Activated naive CD8-positive, alpha-beta T cell treated with anti-CD3 and anti-CD28 coated beads, Interleukin-2, amount 50 U/mL, for 24 hours (primary cell): Measurements from ENCODE around the gene RFXAP.
"Not testable (repeated sequence)": the region's sequence is repeated elsewhere in the genome, so short reads cannot be mapped to it uniquely, and the experiment has no call there.

ENCODE experiments used
- ATAC-seq: fragments of 150-1000 bp; cut with Tn5 transposase; one replicate; pipeline ENCODE4 v1.10.0; 2021
- DNase-seq: peaks from one replicate; pipeline ENCODE4 v3.0.0; 2021
- H3K27ac Mint-ChIP-seq: one replicate; pipeline ENCODE4 v1.8.0; 2021; ENCODE audit warnings: mild to moderate bottlenecking, mixed read lengths
- H3K27me3 Mint-ChIP-seq: one replicate; pipeline ENCODE4 v1.8.0; 2021; ENCODE audit warnings: mixed read lengths
- H3K36me3 Mint-ChIP-seq: one replicate; pipeline ENCODE4 v1.8.0; 2021; ENCODE audit warnings: low read depth, mixed read lengths
- H3K4me1 Mint-ChIP-seq: one replicate; pipeline ENCODE4 v1.8.0; 2021; ENCODE audit warnings: mixed read lengths
- H3K4me3 Mint-ChIP-seq: one replicate; pipeline ENCODE4 v1.8.0; 2021; ENCODE audit warnings: mild to moderate bottlenecking, moderate library complexity, mixed read lengths
- H3K9me3 Mint-ChIP-seq: one replicate; pipeline ENCODE4 v1.8.0; 2021; ENCODE audit warnings: mixed read lengths

Gene RFXAP, protein sequence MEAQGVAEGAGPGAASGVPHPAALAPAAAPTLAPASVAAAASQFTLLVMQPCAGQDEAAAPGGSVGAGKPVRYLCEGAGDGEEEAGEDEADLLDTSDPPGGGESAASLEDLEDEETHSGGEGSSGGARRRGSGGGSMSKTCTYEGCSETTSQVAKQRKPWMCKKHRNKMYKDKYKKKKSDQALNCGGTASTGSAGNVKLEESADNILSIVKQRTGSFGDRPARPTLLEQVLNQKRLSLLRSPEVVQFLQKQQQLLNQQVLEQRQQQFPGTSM

DNA sequence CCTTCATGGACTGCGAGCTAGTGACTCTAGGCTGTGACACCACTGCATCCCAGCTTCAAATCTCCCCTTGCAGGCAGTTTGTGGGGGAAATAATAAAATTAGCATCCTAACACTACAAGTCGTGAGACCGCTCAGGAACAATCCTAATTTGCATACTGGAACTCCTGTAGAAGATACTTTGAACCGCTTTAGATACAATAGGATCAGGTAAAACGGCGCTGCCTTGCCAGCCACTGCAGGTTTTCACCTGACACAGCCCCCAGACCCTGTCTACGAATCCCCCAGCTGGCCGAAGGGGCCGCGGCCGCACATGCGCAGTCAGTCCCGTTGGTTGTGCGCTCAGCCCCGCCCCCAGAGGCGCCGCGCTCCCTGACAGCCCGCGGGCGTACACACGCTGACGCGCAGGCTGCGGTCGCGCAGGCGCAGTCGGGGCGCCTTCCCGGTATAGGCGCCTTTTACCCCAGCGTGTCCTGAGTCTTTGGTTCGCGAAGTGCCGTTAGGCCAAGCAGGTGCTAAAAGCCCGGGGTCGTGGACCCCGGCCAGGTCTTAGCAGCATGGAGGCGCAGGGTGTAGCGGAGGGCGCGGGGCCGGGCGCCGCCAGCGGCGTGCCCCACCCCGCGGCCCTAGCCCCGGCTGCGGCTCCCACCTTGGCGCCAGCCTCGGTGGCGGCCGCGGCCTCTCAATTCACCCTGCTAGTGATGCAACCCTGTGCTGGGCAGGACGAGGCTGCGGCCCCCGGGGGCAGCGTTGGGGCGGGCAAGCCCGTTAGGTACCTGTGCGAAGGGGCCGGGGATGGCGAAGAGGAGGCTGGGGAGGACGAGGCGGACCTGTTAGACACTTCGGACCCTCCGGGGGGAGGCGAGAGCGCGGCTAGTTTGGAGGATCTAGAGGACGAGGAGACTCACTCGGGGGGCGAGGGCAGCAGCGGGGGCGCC is at the start of gene RFXAP:
Gene RFXAP, plus strand, starts transcription at position 419 of the 935 bp plus-strand sequence. Its CDS starts 136 bp downstream, at position 555.
- H3K4me1 Mint-ChIP-seq, result peaks cover 48% of the 10 kb centered on the region
- peaks cover 8% of the 10 kb centered on the region for H3K36me3 Mint-ChIP-seq
- H3K9me3 Mint-ChIP-seq, result no peaks in the 10 kb centered on the region
- H3K27me3 Mint-ChIP-seq, result peaks cover 4% of the 10 kb centered on the region
- H3K27ac Mint-ChIP-seq, result peak within 1 kb of the TSS; percentile 92
- H3K4me3 Mint-ChIP-seq, result peak within 1 kb of the TSS; percentile 90
- DNase-seq (peak; percentile 94), ATAC-seq (peak; percentile 92)

DNA sequence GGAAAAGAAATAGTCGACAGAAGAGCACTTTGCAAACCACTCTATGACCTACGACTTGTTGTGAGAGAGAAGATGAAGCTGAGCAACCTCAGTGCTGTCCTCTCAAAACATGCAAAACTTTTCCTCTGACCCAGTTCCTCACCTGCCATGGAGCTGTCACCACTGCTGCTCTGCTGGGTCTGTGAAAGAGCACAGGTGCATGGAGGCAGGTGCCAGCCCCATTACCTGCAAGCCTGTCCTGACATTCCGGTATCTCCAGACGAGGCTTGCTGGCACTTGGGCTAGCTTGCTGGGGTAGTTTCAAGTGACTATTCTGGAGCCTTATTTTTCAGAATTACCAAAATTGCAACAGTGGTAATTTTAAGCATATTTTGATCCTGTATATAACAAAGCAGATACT is 49.5 kb upstream of the RFXAP start:
- no peak overlapping the region for H3K27ac Mint-ChIP-seq
- DNase-seq (no peak), ATAC-seq (no peak)
- peaks cover 14% of the 10 kb centered on the region for H3K9me3 Mint-ChIP-seq
- no peaks in the 10 kb centered on the region for H3K36me3 Mint-ChIP-seq
- H3K4me3 Mint-ChIP-seq, result no peak overlapping the region
- H3K27me3 Mint-ChIP-seq, result peaks cover 18% of the 10 kb centered on the region
- no peaks in the 10 kb centered on the region for H3K4me1 Mint-ChIP-seq

DNA sequence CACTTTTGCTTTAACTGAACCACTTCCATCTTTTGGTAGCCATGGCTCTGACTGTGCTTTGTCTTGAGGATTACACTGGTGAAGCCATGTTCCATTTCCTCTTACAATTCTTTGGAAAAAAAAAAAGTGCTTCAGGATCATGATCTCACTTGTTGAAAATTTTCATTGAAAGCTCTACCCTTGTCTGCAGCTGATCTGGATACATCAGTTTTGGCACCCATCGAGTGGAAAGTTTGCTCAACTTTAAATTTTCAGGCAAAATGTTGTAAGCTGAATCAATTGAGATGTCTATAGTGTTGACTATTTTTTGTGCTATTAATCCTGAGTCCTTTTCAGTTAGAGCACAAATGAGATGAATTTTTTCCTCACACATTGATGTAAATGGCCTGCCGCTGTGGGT is 48.3 kb upstream of the RFXAP start:
- ATAC-seq, result no peak
- peaks cover 22% of the 10 kb centered on the region for H3K27me3 Mint-ChIP-seq
- peaks cover 14% of the 10 kb centered on the region for H3K9me3 Mint-ChIP-seq
- no peaks in the 10 kb centered on the region for H3K36me3 Mint-ChIP-seq
- no peak overlapping the region for H3K27ac Mint-ChIP-seq
- no peak overlapping the region for H3K4me3 Mint-ChIP-seq
- no peaks in the 10 kb centered on the region for H3K4me1 Mint-ChIP-seq
- no peak for DNase-seq

DNA sequence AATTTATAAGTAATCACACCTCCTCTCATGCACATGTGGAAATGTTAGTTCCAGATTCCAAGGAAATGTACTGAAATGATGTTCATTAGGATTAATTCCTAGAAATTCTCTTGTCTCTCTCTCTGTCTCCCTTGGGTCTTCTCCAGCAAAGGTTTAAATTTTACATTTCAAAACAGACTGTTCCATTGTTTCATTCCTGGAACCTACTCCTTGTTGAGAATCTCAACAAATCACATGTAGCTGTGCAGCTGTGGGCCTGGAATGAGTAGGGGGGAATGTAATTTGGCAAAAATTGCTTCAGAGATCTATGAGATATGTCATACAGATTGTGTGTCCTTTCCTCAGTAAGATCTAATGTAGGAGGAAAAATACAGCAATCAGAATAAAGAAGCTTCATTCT is 46.2 kb upstream of the RFXAP start:
- ATAC-seq, result no peak

DNA sequence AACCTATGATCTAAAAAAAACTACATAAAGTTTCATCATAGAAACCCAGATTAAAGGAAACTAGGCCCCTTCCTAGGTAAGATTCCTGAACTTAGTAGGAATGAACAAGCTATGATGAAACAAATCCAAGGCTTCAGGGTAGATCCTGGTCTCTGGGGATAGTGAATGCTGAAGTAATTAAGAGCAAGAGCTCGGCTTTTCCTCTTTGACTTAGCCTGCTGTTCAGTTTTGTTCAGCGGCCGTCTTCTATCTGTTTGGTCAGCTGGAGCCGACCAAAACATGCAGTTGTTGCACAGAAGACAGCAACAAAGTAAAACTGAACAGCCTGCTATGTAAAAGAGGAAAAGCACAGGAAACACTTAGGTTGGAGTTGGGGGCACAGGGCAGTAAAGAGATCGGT is 44.1 kb upstream of the RFXAP start:
- DNase-seq, result no peak
- Mint-ChIP-seq H3K27me3 (peaks cover 20% of the 10 kb centered on the region), H3K27ac (no peak overlapping the region), H3K36me3 (no peaks in the 10 kb centered on the region), H3K4me1 (no peaks in the 10 kb centered on the region), H3K9me3 (no peaks in the 10 kb centered on the region), H3K4me3 (no peak overlapping the region)
- ATAC-seq, result no peak

More for the DNA sequence above, 46.2 kb upstream of the RFXAP start:
- Mint-ChIP-seq H3K9me3 (no peaks in the 10 kb centered on the region), H3K36me3 (no peaks in the 10 kb centered on the region), H3K27me3 (peaks cover 23% of the 10 kb centered on the region), H3K27ac (no peak overlapping the region), H3K4me1 (no peaks in the 10 kb centered on the region), H3K4me3 (no peak overlapping the region)
- DNase-seq, result no peak

DNA sequence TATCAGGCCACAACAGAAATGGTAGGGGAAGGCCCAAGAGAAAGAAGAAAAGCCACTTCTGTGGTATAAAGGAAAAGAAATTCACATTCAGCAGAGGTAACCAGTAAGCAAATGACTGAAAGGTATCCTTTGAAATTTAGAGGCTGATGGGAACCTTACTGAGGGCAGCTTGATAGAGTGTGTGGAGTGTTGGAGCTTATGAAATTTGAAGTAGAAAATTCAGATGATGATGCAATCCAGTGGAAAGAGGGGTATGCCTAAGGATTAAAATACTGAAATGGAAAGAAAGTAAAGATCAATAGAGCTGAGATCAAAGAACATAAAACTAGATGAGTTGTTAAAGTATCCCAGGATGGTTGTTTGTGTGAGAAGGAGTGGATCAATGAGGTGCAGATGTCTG is 42.8 kb upstream of the RFXAP start:
- no peak overlapping the region for H3K4me3 Mint-ChIP-seq
- peaks cover 20% of the 10 kb centered on the region for H3K27me3 Mint-ChIP-seq
- no peaks in the 10 kb centered on the region for H3K4me1 Mint-ChIP-seq
- H3K9me3 Mint-ChIP-seq, result no peaks in the 10 kb centered on the region
- no peaks in the 10 kb centered on the region for H3K36me3 Mint-ChIP-seq
- DNase-seq, result no peak
- H3K27ac Mint-ChIP-seq, result no peak overlapping the region
- no peak for ATAC-seq

DNA sequence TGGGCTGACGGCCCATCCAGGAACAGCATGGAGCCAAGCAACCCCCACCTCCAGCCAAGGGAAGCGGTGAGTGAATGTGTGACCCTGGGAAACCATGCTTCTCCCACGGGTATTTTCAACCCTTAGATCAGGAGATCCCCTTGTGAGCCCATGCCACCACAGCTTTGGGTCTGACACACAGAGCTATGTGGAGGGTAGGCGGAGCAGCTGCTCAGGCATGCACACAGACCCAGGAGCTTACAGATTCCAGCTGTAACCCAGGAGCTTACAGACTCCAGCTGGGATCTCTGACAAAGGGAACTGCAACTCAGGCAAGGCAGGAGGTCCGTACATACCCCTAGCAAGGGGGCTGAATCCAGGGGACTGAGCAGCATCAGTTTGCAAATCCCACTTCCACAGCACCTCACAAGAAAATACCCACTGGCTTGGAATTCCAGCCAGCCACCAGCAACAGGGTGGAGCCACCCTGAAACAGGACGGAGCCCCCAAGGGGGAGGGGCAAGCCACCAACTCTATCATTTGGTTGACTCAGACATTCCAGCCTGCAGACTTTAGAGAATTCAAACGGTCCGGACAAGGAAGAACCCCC is 40.8 kb upstream of the RFXAP start:
- no peaks in the 10 kb centered on the region for H3K36me3 Mint-ChIP-seq
- DNase-seq (no peak), ATAC-seq (no peak)
- H3K4me1 Mint-ChIP-seq, result no peaks in the 10 kb centered on the region
- H3K9me3 Mint-ChIP-seq, result no peaks in the 10 kb centered on the region
- no peak overlapping the region for H3K27ac Mint-ChIP-seq
- peaks cover 12% of the 10 kb centered on the region for H3K27me3 Mint-ChIP-seq
- H3K4me3 Mint-ChIP-seq, result no peak overlapping the region

DNA sequence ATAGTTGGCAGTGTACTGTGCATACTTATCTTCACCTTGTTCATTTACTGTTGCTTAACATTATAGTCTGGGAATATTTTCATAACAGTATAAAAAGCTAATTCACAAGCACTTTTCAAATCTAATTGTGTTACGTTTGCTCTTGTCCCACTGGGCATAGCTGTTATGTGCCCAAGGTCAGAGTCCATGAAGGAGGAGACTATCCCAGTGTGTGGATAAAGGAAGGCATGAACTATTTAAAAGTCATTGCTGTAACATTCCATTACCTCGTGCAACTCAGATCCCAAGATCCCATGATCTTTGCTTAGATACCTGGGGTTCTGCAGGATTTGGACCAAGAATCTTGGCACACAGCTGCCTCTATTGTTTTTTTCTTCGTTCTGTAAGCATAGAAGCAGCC is 35.1 kb upstream of the RFXAP start:
- H3K9me3 Mint-ChIP-seq, result no peaks in the 10 kb centered on the region
- no peak overlapping the region for H3K4me3 Mint-ChIP-seq
- H3K27ac Mint-ChIP-seq, result no peak overlapping the region
- H3K36me3 Mint-ChIP-seq, result no peaks in the 10 kb centered on the region
- DNase-seq, result no peak
- ATAC-seq, result no peak
- H3K27me3 Mint-ChIP-seq, result peaks cover 14% of the 10 kb centered on the region
- H3K4me1 Mint-ChIP-seq, result no peaks in the 10 kb centered on the region

DNA sequence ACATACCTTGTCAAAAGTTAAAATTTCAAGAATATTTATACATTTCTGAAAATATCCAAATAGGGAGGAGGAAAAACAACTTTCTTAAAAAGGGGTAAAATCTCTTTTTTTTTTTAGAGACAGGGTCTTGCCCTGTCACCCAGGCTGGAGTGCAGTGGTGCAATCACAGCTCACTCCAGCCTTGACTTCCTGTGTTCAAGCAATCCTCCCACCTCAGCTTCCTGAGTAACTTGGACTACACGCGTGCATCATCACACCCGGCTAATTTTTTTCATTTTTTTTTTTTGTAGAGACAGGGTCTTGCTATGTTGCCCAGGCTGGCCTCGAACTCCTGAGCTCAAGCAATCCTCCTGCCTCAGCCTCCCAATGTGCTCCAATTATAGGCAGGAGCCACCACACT is 32.8 kb upstream of the RFXAP start:
- H3K27ac Mint-ChIP-seq, ATAC-seq, H3K36me3 Mint-ChIP-seq, DNase-seq, H3K4me1 Mint-ChIP-seq, H3K9me3 Mint-ChIP-seq, H3K4me3 Mint-ChIP-seq: not testable (repeated sequence)
- H3K27me3 Mint-ChIP-seq, result peaks cover 20% of the 10 kb centered on the region

DNA sequence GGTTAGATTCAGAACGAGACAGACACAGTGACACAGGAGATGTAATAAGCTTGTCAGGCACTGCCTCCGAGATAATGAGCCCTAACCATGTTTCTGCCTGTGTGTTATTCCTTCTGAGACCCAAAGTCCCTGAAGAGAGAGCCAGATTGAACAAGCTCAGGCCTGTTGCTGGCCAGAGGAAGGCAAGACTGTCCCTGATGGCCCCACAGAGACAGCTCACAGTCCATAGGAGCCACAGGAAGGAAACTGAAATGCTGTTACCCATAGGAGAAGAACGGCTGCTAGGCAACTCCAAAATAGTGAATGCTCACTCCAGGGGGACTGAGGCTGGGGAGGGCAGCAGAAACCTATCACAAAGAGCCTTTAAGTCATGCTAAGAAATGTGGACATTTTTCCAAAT is 31.8 kb upstream of the RFXAP start:
- Mint-ChIP-seq H3K4me1 (no peaks in the 10 kb centered on the region), H3K27ac (no peak overlapping the region), H3K9me3 (no peaks in the 10 kb centered on the region), H3K36me3 (no peaks in the 10 kb centered on the region), H3K27me3 (peaks cover 23% of the 10 kb centered on the region), H3K4me3 (no peak overlapping the region)
- ATAC-seq (no peak), DNase-seq (no peak)

DNA sequence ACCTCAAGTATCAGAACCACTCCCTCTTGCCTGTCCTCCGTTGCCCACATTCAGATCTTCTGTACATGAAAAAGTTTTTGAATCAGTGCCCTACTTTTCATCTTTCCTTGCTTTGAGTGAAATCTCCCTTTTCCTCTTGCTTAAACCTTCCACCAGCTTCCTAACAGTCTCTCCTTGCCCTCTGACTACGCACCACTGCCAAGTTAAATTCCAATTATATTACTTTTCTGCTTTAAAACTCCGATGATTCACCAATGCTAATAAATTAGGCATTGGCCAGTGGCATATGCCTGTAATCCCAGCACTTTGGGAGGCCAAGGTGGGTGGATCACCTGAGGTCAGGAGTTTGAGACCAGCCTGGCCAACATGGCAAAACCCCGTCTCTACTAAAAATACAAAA is 30.7 kb upstream of the RFXAP start:
- H3K4me3 Mint-ChIP-seq, result no peak overlapping the region
- no peaks in the 10 kb centered on the region for H3K9me3 Mint-ChIP-seq
- no peaks in the 10 kb centered on the region for H3K4me1 Mint-ChIP-seq
- H3K36me3 Mint-ChIP-seq, result no peaks in the 10 kb centered on the region
- ATAC-seq (no peak), DNase-seq (no peak)
- peaks cover 23% of the 10 kb centered on the region for H3K27me3 Mint-ChIP-seq
- H3K27ac Mint-ChIP-seq, result no peak overlapping the region

DNA sequence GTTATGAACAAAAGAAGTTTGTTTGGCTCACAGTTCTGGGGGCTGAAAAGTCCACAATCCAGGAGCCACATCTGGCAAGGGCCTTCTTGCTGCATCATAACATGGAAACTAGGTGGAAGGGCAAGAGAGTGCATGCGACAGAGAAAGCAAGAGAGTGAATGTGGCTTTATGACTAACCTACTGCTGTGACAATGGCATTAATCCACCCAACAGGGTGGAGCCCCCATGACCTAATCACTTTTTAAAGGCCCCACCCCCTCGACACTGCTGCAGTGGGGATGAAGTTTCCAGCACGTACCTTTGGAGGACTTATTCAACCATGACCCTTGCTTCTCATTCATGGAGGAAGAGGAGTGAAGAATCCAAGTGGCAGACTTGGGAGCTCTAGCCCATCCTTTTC is 30.0 kb upstream of the RFXAP start:
- Mint-ChIP-seq H3K4me3 (no peak overlapping the region), H3K27me3 (peaks cover 21% of the 10 kb centered on the region), H3K27ac (no peak overlapping the region), H3K4me1 (no peaks in the 10 kb centered on the region), H3K9me3 (no peaks in the 10 kb centered on the region), H3K36me3 (no peaks in the 10 kb centered on the region)
- ATAC-seq (peak; percentile 63), DNase-seq (no peak)

DNA sequence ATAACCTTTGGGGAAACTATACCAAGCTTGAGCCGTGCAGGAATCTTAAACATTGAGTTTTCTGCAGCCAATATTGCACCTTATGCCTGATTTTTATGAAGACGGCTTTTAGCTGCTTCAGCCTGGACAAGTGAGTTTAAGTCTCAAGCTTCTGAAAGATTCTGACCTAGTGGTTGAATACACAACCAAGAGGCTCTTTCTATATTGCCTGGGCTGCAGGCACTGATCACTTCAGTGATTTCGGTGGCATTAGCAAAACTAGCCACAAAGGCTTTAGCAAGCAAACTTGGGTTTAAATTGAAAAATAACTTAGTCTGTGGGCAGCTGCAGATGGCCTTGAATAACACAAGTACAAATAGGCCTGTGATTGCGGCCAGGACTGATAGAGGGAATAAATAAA is 29.3 kb upstream of the RFXAP start:
- H3K4me1 Mint-ChIP-seq, result no peaks in the 10 kb centered on the region
- ATAC-seq (no peak), DNase-seq (no peak)
- no peak overlapping the region for H3K4me3 Mint-ChIP-seq
- H3K9me3 Mint-ChIP-seq, result no peaks in the 10 kb centered on the region
- H3K27me3 Mint-ChIP-seq, result peaks cover 20% of the 10 kb centered on the region
- no peak overlapping the region for H3K27ac Mint-ChIP-seq
- H3K36me3 Mint-ChIP-seq, result no peaks in the 10 kb centered on the region

DNA sequence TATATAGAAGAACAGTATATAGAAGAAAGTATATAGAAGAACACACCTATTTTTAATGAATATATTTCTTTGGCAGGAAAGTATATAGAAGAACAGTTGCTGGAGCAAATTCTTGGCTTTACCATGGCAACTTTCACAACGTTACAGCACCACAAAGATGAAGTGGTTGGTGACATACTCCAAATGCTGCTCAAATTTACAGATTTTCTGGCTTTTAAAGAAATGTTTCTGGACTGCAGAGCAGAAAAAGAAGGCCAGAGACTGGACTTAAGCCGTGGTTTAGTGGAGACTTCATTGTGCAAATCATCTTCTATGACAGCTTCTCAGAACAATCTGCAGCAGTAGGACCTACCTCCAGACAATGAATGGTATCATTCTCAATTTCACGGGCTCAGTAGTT is 24.3 kb upstream of the RFXAP start:
- H3K27me3 Mint-ChIP-seq, result peaks cover 14% of the 10 kb centered on the region
- ATAC-seq (no peak), DNase-seq (no peak)
- no peaks in the 10 kb centered on the region for H3K9me3 Mint-ChIP-seq
- H3K36me3 Mint-ChIP-seq, result no peaks in the 10 kb centered on the region
- no peak overlapping the region for H3K4me3 Mint-ChIP-seq
- H3K27ac Mint-ChIP-seq, result no peak overlapping the region
- H3K4me1 Mint-ChIP-seq, result no peaks in the 10 kb centered on the region

DNA sequence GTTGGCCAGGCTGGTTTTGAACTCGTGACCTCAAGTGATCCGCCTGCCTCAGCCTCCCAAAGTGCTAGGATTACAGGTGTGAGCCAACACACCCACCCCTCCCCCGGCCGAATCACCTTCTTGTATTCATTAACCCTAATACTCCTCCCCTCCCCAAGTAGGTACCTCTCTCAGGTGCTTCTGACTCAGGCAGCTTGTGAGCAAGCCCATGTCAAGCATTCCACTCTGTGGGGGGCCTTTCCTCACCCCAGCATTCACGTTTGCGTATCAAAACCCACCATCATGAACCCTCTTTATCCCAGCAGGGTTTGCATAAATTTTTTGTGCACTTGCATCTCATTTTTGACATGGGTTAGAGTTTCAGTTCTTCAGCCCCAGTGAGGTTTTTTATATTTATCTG is 23.6 kb upstream of the RFXAP start:
- DNase-seq, result no peak
- H3K27ac Mint-ChIP-seq, result no peak overlapping the region
- no peak overlapping the region for H3K4me3 Mint-ChIP-seq
- peaks cover 14% of the 10 kb centered on the region for H3K27me3 Mint-ChIP-seq
- ATAC-seq, result no peak
- H3K4me1 Mint-ChIP-seq, result no peaks in the 10 kb centered on the region
- no peaks in the 10 kb centered on the region for H3K36me3 Mint-ChIP-seq
- H3K9me3 Mint-ChIP-seq, result no peaks in the 10 kb centered on the region
